ENCODE results near the gene KCNJ15.

- TF ChIP-seq CTCF (IDR thresholded peaks at IDR 0.05) (no peak), POLR2A (IDR thresholded peaks at IDR 0.05) (no peak), POLR2AphosphoS5 (IDR thresholded peaks at IDR 0.05) (no peak), EP300 (IDR thresholded peaks at IDR 0.05) (no peak)
Measured at GRCh38 chr21:38327984-38328383, 71.2 kb downstream of the KCNJ15 start.
